Endothelial cell of umbilical vein (primary cell): ENCODE measurements around the gene SLC5A12. TPM values are rescaled to one million over a fixed set of nuclear protein-coding genes. Genes with fewer than 3 reads are reported as not detected.

Experiments
- BruUV-seq: library from RNA; stranded (reverse); fragments of 400-500 nt; replicated peaks from 2 replicates; lab custom pipeline; 2021; lab: Mats Ljungman, UMichigan
- CTCF ChIA-PET: fragments of 300-600, 350-600 bp; sonication (Branson Sonifier 250); formaldehyde crosslinking; loops from one replicate; lab custom pipeline; 2021; ENCODE audit warnings: antibody characterized with exemption, inconsistent platforms; lab: Charles Lee
- POLR2A ChIA-PET: fragments of 300-600, 350-600 bp; sonication (Branson Sonifier 250); formaldehyde crosslinking; loops from one replicate; lab custom pipeline; 2021; ENCODE audit warnings: antibody characterized with exemption, inconsistent platforms; lab: Charles Lee
- DNase-seq: peaks from one replicate; pipeline ENCODE4 v3.0.0-alpha.2; 2011; ENCODE audit warnings: low read depth, low spot score
- FAIRE-seq: peaks from 2 replicates; lab custom pipeline; 2011; peaks lifted over from hg19 to GRCh38; lab: Jason Lieb, UNC
- H2AFZ ChIP-seq: 2 replicates; pipeline ENCODE4 v1.6.0; 2012; ENCODE audit warnings: low read depth, low read length, control low read depth, inconsistent platforms
- H3K27ac ChIP-seq: 2 replicates; pipeline ENCODE4 v1.5.1; 2011; ENCODE audit warnings: low read depth, mild to moderate bottlenecking, control low read depth, low read length, moderate library complexity; ENCODE audit not compliant: insufficient read depth
- H3K27me3 ChIP-seq, 2 experiments: 2 replicates each; pipeline versions ENCODE4 v1.6.0 to v1.6.1; 2011; ENCODE audit warnings: low read length in 2 of 2, mixed read lengths in 1 of 2; ENCODE audit not compliant: control insufficient read depth in 2 of 2, insufficient read depth in 2 of 2
- H3K36me3 ChIP-seq, 2 experiments: 2 replicates in 1 of 2; 3 replicates in 1 of 2; pipeline ENCODE4 v1.5.1; 2011; ENCODE audit warnings: low read length in 2 of 2, mild to moderate bottlenecking in 1 of 2, moderate library complexity in 1 of 2; ENCODE audit not compliant: control insufficient read depth in 2 of 2, insufficient read depth in 2 of 2; ENCODE audit errors: extremely low read depth in 1 of 2
- H3K4me1 ChIP-seq: 3 replicates; pipeline ENCODE4 v1.5.1; 2011; ENCODE audit warnings: mild to moderate bottlenecking, low read length; ENCODE audit not compliant: control insufficient read depth, insufficient read depth; ENCODE audit errors: extremely low read depth
- H3K4me2 ChIP-seq: 2 replicates; pipeline ENCODE4 v1.6.1; 2011; ENCODE audit warnings: low read length, control low read depth, mixed read lengths; ENCODE audit not compliant: insufficient read depth
- H3K4me3 ChIP-seq, 3 experiments: fragments of 200-600 bp in 1 of 3; sonication (generic), shearing (Covaris generic) in 1 of 3; replicated peaks in 1 of 3; 2 replicates each; pipeline ENCODE4 v1.5.1; 2011 to 2016; ENCODE audit warnings: control low read depth in 3 of 3, low read length in 3 of 3, mild to moderate bottlenecking in 2 of 3, inconsistent platforms in 1 of 3, low read depth in 1 of 3, moderate library complexity in 1 of 3; ENCODE audit not compliant: insufficient read depth in 1 of 3
- H3K79me2 ChIP-seq: 2 replicates; pipeline ENCODE4 v1.6.0; 2012; ENCODE audit warnings: low read length, inconsistent platforms; ENCODE audit not compliant: control insufficient read depth, insufficient read depth
- H3K9ac ChIP-seq: replicated peaks from 2 replicates; pipeline ENCODE3; 2011; ENCODE audit warnings: low read length, control low read depth; ENCODE audit not compliant: insufficient read depth; ENCODE audit errors: extremely low read depth
- H3K9me1 ChIP-seq: replicated peaks from 3 replicates; pipeline ENCODE4 v1.6.0; 2011; ENCODE audit warnings: mild to moderate bottlenecking, low read length; ENCODE audit not compliant: control insufficient read depth, insufficient read depth; ENCODE audit errors: extremely low read depth
- H3K9me3 ChIP-seq: replicated peaks from 2 replicates; pipeline ENCODE4 v1.5.1; 2012; ENCODE audit warnings: low read length, inconsistent platforms; ENCODE audit not compliant: control insufficient read depth, insufficient read depth
- H4K20me1 ChIP-seq: replicated peaks from 2 replicates; pipeline ENCODE3; 2011; ENCODE audit warnings: mild to moderate bottlenecking, low read length; ENCODE audit not compliant: control insufficient read depth, insufficient read depth; ENCODE audit errors: extremely low read depth
- EZH2 ChIP-seq: IDR thresholded peaks from 2 replicates; pipeline ENCODE4 v1.6.1; 2012; ENCODE audit warnings: borderline replicate concordance, low read depth, mild to moderate bottlenecking, moderate library complexity, low read length, inconsistent platforms; ENCODE audit not compliant: severe bottlenecking
- FOS ChIP-seq: IDR thresholded peaks from 2 replicates; pipeline ENCODE4 v1.6.1; 2011; ENCODE audit warnings: mild to moderate bottlenecking, low read length, moderate library complexity, borderline replicate concordance; ENCODE audit not compliant: insufficient read depth
- GATA2 ChIP-seq: IDR thresholded peaks from 2 replicates; pipeline ENCODE4 v1.7.0; 2011; ENCODE audit warnings: low read depth, mild to moderate bottlenecking, moderate library complexity, mixed read lengths, low read length; ENCODE audit not compliant: insufficient read length, insufficient read depth
- JUN ChIP-seq: IDR thresholded peaks from 2 replicates; pipeline ENCODE4 v1.6.1; 2011; ENCODE audit warnings: borderline replicate concordance, low read depth; ENCODE audit not compliant: insufficient read length, insufficient read depth
- MYC ChIP-seq: IDR thresholded peaks from one replicate; pipeline ENCODE4 v1.6.1; 2011; ENCODE audit warnings: mild to moderate bottlenecking, low read depth, low read length
- POLR2A ChIP-seq: IDR thresholded peaks from 2 replicates; pipeline ENCODE4 v1.6.1; 2012; ENCODE audit warnings: low read depth, mild to moderate bottlenecking, control low read depth, low read length
- POLR2AphosphoS5 ChIP-seq: IDR thresholded peaks from 2 replicates; pipeline ENCODE4 v1.6.1; 2012; ENCODE audit warnings: low read depth, mild to moderate bottlenecking, control low read depth, low read length, moderate library complexity; ENCODE audit not compliant: insufficient read depth
- dilution Hi-C: fragments of 300-500 bp; cut with MboI; formaldehyde crosslinking; loops from one replicate; pipeline ENCODE4 v1.15.0; 2019; ENCODE audit warnings: low sequenced_read_pairs; ENCODE audit not compliant: extremely low pct_ligation_motif_present
- intact Hi-C: fragments of 100-400 bp; cut with micrococcal nuclease; formaldehyde crosslinking; loops from one replicate; pipeline ENCODE4 v1.10.0; 2022
- polyA plus RNA-seq, 4 experiments: library from polyadenylated mRNA; depleted of rRNA in 3 of 4; stranded (reverse) in 3 of 4; unstranded in 1 of 4; fragments of >200 nt; gene quantifications; 2 replicates each; pipeline versions ENCODE4 v1.2.1 to v1.2.3, GENCODE V29; 2011 to 2012; ENCODE audit warnings: missing spikeins in 1 of 4
- total RNA-seq: library from RNA; stranded (reverse); gene quantifications from 2 replicates; pipeline ENCODE4 v1.2.3, GENCODE V29; 2021
- TF ChIP-seq, protein P1 (sequence below): IDR thresholded peaks from 2 replicates; pipeline ENCODE4 v1.6.1; 2011; ENCODE audit not compliant: insufficient read depth, insufficient read length
- TF ChIP-seq, protein P2 (sequence below), 2 donors: IDR thresholded peaks; 1 replicate in 1 of 2; 2 replicates in 1 of 2; pipeline ENCODE4 v1.5.1; 2011; ENCODE audit warnings: low read length in 2 of 2, mild to moderate bottlenecking in 2 of 2, moderate library complexity in 2 of 2, control low read depth in 1 of 2, inconsistent platforms in 1 of 2, low read depth in 1 of 2; ENCODE audit not compliant: insufficient read depth in 1 of 2; ENCODE audit errors: extremely low read depth in 1 of 2

The SLC5A12 gene
- total and polyA plus RNA-seq, 2 donors (not counting 3 experiments of a cell fraction or from before 2014, with no cell fraction given) = not detected

DNA sequence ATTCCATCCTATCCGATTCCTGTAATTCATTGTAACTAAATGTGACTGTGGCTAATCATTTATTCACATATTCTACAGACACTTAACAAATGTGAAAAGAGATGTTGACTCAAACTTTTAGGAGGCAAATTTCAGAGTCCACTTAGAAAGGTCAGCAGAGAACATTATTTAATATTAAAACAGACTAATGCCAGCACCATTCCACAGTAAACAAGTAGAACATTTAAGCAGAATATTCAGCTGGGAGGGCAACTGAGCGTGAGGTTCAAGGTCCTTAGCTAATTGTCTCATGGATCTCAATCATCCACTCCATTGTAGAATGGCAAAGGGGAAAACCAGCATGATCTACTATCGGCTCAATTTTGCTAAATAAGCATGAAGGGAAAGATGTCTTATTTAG lies 5.1 kb upstream of the SLC5A12 start:
- Histone ChIP-seq H3K79me2 (no peaks in the 10 kb centered on the region), H3K36me3 (no peaks in the 10 kb centered on the region), H2AFZ (no peak overlapping the region), H3K27me3 (no peaks in the 10 kb centered on the region), H4K20me1 (no peaks in the 10 kb centered on the region), H3K9ac (no peak overlapping the region), H3K4me2 (no peak overlapping the region), H3K9me1 (no peaks in the 10 kb centered on the region), H3K9me3 (no peaks in the 10 kb centered on the region), H3K4me1 (no peaks in the 10 kb centered on the region), H3K4me3 (no peak overlapping the region), H3K27ac (no peak overlapping the region)
- intact Hi-C loops = no loop called here
- CTCF ChIA-PET = no interaction called here
- dilution Hi-C loops = no loop called here
- POLR2A ChIA-PET = no interaction called here
- FAIRE-seq (no peak), DNase-seq (no peak)
- TF ChIP-seq EZH2 = no peak
- TF ChIP-seq, protein P1, sequence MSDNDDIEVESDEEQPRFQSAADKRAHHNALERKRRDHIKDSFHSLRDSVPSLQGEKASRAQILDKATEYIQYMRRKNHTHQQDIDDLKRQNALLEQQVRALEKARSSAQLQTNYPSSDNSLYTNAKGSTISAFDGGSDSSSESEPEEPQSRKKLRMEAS = no peak
- TF ChIP-seq GATA2 = no peak
- TF ChIP-seq, protein P2, sequence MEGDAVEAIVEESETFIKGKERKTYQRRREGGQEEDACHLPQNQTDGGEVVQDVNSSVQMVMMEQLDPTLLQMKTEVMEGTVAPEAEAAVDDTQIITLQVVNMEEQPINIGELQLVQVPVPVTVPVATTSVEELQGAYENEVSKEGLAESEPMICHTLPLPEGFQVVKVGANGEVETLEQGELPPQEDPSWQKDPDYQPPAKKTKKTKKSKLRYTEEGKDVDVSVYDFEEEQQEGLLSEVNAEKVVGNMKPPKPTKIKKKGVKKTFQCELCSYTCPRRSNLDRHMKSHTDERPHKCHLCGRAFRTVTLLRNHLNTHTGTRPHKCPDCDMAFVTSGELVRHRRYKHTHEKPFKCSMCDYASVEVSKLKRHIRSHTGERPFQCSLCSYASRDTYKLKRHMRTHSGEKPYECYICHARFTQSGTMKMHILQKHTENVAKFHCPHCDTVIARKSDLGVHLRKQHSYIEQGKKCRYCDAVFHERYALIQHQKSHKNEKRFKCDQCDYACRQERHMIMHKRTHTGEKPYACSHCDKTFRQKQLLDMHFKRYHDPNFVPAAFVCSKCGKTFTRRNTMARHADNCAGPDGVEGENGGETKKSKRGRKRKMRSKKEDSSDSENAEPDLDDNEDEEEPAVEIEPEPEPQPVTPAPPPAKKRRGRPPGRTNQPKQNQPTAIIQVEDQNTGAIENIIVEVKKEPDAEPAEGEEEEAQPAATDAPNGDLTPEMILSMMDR (IDR thresholded peaks at IDR 0.05; ENCODE audit: extremely low read depth in 1 of 2, insufficient read depth in 1 of 2, low read depth in 1 of 2, low read length in 2 of 2) = no peak
- no TSS peak for BruUV-seq

DNA sequence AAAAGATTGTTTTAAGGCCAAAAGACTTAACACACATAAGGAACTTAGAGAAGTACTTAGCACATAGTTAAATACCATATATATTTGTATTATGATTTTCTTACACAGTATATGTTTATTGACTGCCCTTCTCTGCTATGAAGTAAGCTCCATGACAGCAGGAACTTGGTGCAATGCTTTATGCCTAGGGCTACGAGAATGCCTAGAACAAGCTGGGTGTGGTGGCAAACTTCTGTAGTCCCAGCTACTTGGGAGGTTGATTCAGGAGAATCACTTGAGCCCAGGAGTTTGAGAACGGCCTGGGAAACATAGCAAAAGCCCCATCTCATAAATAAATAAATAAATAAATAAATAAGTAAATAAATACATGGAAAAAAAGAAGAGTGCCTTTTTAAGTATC lies 1.9 kb downstream of the SLC5A12 start:
- Histone ChIP-seq H3K79me2 (no peaks in the 10 kb centered on the region), H3K4me2 (no peak overlapping the region), H3K4me1 (no peaks in the 10 kb centered on the region), H4K20me1 (no peaks in the 10 kb centered on the region), H3K4me3 (no peak overlapping the region), H3K9me1 (no peaks in the 10 kb centered on the region), H2AFZ (no peak overlapping the region), H3K27ac (no peak overlapping the region), H3K9me3 (no peaks in the 10 kb centered on the region), H3K36me3 (no peaks in the 10 kb centered on the region), H3K27me3 (no peaks in the 10 kb centered on the region), H3K9ac (no peak overlapping the region)
- FAIRE-seq = no peak
- no peak for DNase-seq
- TF ChIP-seq, protein P2 (IDR thresholded peaks at IDR 0.05; ENCODE audit: extremely low read depth in 1 of 2, insufficient read depth in 1 of 2, low read depth in 1 of 2, low read length in 2 of 2) = no peak
- TF ChIP-seq FOS = no peak
- no peak for TF ChIP-seq POLR2AphosphoS5
- TF ChIP-seq JUN = no peak
- TF ChIP-seq GATA2 = no peak
- TF ChIP-seq, protein P1 = no peak
- no peak for TF ChIP-seq MYC
- no peak for TF ChIP-seq EZH2
- no peak for TF ChIP-seq POLR2A
- dilution Hi-C loops = no loop called here
- ChIA-PET POLR2A (no interaction called here), CTCF (no interaction called here)
- intact Hi-C loops = no loop called here
- BruUV-seq = no TSS peak
